SU-DHL-6 (cell line): ENCODE results near the gene CEND1.

Experiments
- H2AFZ ChIP-seq: fragments of 200-600 bp; sonication (generic); 2 replicates; pipeline ENCODE4 v1.6.1; 2014; ENCODE audit warnings: low read depth, mild to moderate bottlenecking, moderate library complexity, mixed read lengths, antibody characterized with exemption, low read length; ENCODE audit not compliant: severe bottlenecking
- H3F3A ChIP-seq: fragments of 200-600 bp; shearing (Covaris generic); 2 replicates; pipeline ENCODE4 v1.6.0; 2016; ENCODE audit warnings: antibody characterized with exemption, mild to moderate bottlenecking; ENCODE audit not compliant: insufficient read depth
- H3K27ac ChIP-seq: fragments of 200-600 bp; sonication (generic); 2 replicates; pipeline ENCODE4 v1.5.1; 2016; ENCODE audit warnings: low read depth, mild to moderate bottlenecking, low read length, moderate library complexity, mixed read lengths
- H3K27me3 ChIP-seq: fragments of 200-600 bp; sonication (generic), shearing (Covaris generic); 2 replicates; pipeline ENCODE4 v1.6.0; 2014; ENCODE audit warnings: mild to moderate bottlenecking, low read length
- H3K36me3 ChIP-seq: fragments of 200-600 bp; sonication (generic); 2 replicates; pipeline ENCODE4 v1.6.1; 2014; ENCODE audit warnings: mild to moderate bottlenecking, low read length, mixed read lengths
- H3K4me2 ChIP-seq: fragments of 300-600, 200-600 bp; shearing (Covaris generic), sonication (generic); 2 replicates; pipeline ENCODE4 v1.6.0; 2014; ENCODE audit warnings: low read length, low read depth, mild to moderate bottlenecking; ENCODE audit not compliant: poor library complexity, severe bottlenecking
- H3K4me3 ChIP-seq: fragments of 200-600 bp; sonication (generic); 2 replicates; pipeline ENCODE4 v1.5.1; 2014; ENCODE audit warnings: antibody characterized with exemption, low read length, mild to moderate bottlenecking, mixed read lengths; ENCODE audit not compliant: insufficient read depth, poor library complexity, severe bottlenecking
- H3K79me2 ChIP-seq: fragments of 200-600 bp; sonication (generic); 2 replicates; pipeline ENCODE4 v1.6.1; 2014; ENCODE audit warnings: mild to moderate bottlenecking, low read length, moderate library complexity; ENCODE audit not compliant: insufficient read depth
- H3K9ac ChIP-seq: fragments of 200-600 bp; sonication (generic); 2 replicates; pipeline ENCODE4 v1.7.0; 2014; ENCODE audit warnings: mild to moderate bottlenecking, low read length
- H3K9me2 ChIP-seq: fragments of 200-600 bp; sonication (generic); replicated peaks from 2 replicates; pipeline ENCODE4 v1.6.1; 2014; ENCODE audit warnings: low read length; ENCODE audit not compliant: insufficient read depth
- H3K9me3 ChIP-seq: fragments of 200-600 bp; sonication (generic); 2 replicates; pipeline ENCODE4 v1.6.1; 2014; ENCODE audit warnings: low read length, mixed read lengths; ENCODE audit not compliant: insufficient read depth
- H4K20me1 ChIP-seq: fragments of 200-600 bp; sonication (generic); 2 replicates; pipeline ENCODE4 v1.6.1; 2014; ENCODE audit warnings: low read depth, mild to moderate bottlenecking, antibody characterized with exemption, low read length, moderate library complexity, mixed read lengths
- CTCF ChIP-seq: fragments of 200-600 bp; sonication (generic); IDR thresholded peaks from one replicate; pipeline ENCODE4 v1.5.1; 2017; ENCODE audit warnings: antibody characterized with exemption, mild to moderate bottlenecking, low read length, moderate library complexity; ENCODE audit not compliant: insufficient read depth, poor library complexity, severe bottlenecking
- EZH2phosphoT487 ChIP-seq: fragments of 200-600 bp; sonication (generic), shearing (Covaris generic); conservative IDR thresholded peaks from 2 replicates; pipeline ENCODE4 v1.6.1; 2018; ENCODE audit warnings: mild to moderate bottlenecking, antibody characterized with exemption, low read length, moderate library complexity, mixed read lengths

CEND1 gene

GRCh38 chr11:776263-776560, 13.7 kb downstream of the CEND1 start:
- H4K20me1 ChIP-seq, result no peaks in the 10 kb centered on the region
- peak overlapping the region; percentile 57; the same call in 1 of the 2 replicates for H3K27ac ChIP-seq
- H3K9me2 ChIP-seq, result no peaks in the 10 kb centered on the region
- H3K4me2 ChIP-seq, result peak overlapping the region; percentile 93
- no peaks in the 10 kb centered on the region for H3K36me3 ChIP-seq
- H3K79me2 ChIP-seq, result peaks cover 56% of the 10 kb centered on the region
- no peak overlapping the region for H2AFZ ChIP-seq
- no peaks in the 10 kb centered on the region for H3F3A ChIP-seq
- H3K9ac ChIP-seq, result peak overlapping the region; percentile 100
- H3K27me3 ChIP-seq, result no peaks in the 10 kb centered on the region
- H3K9me3 ChIP-seq, result no peaks in the 10 kb centered on the region
- TF ChIP-seq CTCF (no peak), EZH2phosphoT487 (no peak)
- H3K4me3 ChIP-seq, result peak overlapping the region; percentile 99

GRCh38 chr11:774873-775592, 14.9 kb downstream of the CEND1 start:
- H2AFZ ChIP-seq, result no peak overlapping the region
- no peaks in the 10 kb centered on the region for H3K36me3 ChIP-seq
- H3K4me3 ChIP-seq, result no peak overlapping the region
- no peaks in the 10 kb centered on the region for H3K9me2 ChIP-seq
- no peaks in the 10 kb centered on the region for H3F3A ChIP-seq
- no peaks in the 10 kb centered on the region for H3K9me3 ChIP-seq
- TF ChIP-seq CTCF, result no peak
- no peak for TF ChIP-seq EZH2phosphoT487
- no peaks in the 10 kb centered on the region for H3K27me3 ChIP-seq
- peaks cover 56% of the 10 kb centered on the region for H3K79me2 ChIP-seq
- H3K27ac ChIP-seq, result no peak overlapping the region
- no peaks in the 10 kb centered on the region for H4K20me1 ChIP-seq
- H3K9ac ChIP-seq, result no peak overlapping the region
- H3K4me2 ChIP-seq, result peak overlapping the region; percentile 93

GRCh38 chr11:773830-774229, 16.1 kb downstream of the CEND1 start:
- H4K20me1 ChIP-seq, result no peaks in the 10 kb centered on the region
- no peaks in the 10 kb centered on the region for H3K27me3 ChIP-seq
- no peaks in the 10 kb centered on the region for H3F3A ChIP-seq
- no peaks in the 10 kb centered on the region for H3K9me3 ChIP-seq
- H3K9ac ChIP-seq, result no peak overlapping the region
- no peak for TF ChIP-seq CTCF
- no peak for TF ChIP-seq EZH2phosphoT487
- H3K36me3 ChIP-seq, result no peaks in the 10 kb centered on the region
- no peak overlapping the region for H2AFZ ChIP-seq
- no peaks in the 10 kb centered on the region for H3K9me2 ChIP-seq
- H3K4me3 ChIP-seq, result no peak overlapping the region
- no peak overlapping the region for H3K4me2 ChIP-seq
- no peak overlapping the region for H3K27ac ChIP-seq
- peaks cover 56% of the 10 kb centered on the region for H3K79me2 ChIP-seq
